ENCODE data around the gene NFIA. TPM values are rescaled to one million over a fixed set of nuclear protein-coding genes. Genes with fewer than 3 reads are reported as not detected.

NFIA gene
- total and polyA plus RNA-seq, 2 of the 13 experiments (the other 11 are each of a cell fraction or from before 2014, with no cell fraction given): 14.7 to 28.5 TPM

GRCh38 chr1:61423643-61424042, 341.3 kb downstream of the NFIA start (continued):
- TF ChIP-seq, protein P1, sequence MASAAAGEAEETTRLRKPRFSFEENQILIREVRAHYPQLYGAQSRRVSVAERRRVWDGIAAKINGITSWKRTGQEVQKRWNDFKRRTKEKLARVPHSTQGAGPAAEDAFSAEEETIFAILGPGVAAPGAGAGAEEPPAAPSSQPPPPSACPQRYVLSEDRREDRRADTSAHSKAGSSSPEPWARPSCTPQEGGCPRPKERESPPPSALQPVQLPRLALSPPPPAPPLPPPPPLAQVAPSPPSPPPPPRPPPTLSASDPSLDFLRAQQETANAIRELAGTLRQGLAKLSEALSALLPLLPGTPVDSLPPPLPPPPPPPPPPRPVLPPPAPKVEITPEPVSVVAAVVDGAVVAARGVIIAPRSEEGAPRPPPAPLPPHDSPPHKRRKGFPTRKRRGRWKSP (CRISPR knock-in tag; IDR thresholded peaks at IDR 0.05): no peak
- no peak for TF ChIP-seq GPN1 (CRISPR knock-in tag; IDR thresholded peaks at IDR 0.05; ENCODE audit: borderline replicate concordance)
- TF ChIP-seq ZNF790 (CRISPR knock-in tag; IDR thresholded peaks at IDR 0.05; ENCODE audit: borderline replicate concordance): no peak
- TF ChIP-seq ZNF891 (CRISPR knock-in tag; IDR thresholded peaks at IDR 0.05): no peak
- no peak for TF ChIP-seq TP53 (CRISPR knock-in tag; conservative IDR thresholded peaks at IDR 0.05)
- no peak for TF ChIP-seq FIP1L1 (IDR thresholded peaks at IDR 0.05; ENCODE audit: borderline replicate concordance, insufficient read depth, low read depth, low read length)

GRCh38 chr1:61424382-61424781, 342.0 kb downstream of the NFIA start:
- ChIA-PET POLR2A (interaction anchor here (0.6 kb wide), 1 partner anchor 35 kb away, joined by 3 read pairs; no protein-coding TSS in a partner anchor), CTCF (ENCODE audit: low intra/inter-chr PET ratio, low total read pairs) (no interaction called here)
- ATAC-seq (no peak), DNase-seq (ENCODE audit: low spot score) (no peak), FAIRE-seq (no peak)
- H3K27ac ChIP-seq (ENCODE audit: extremely low read length, insufficient read depth, low read length): no peak overlapping the region
- intact Hi-C loops (cut with micrococcal nuclease; ENCODE audit: unreplicated experiment) (no loop called here), in situ Hi-C loops (cut with HindIII; ENCODE audit: extremely low pct_ligation_motif_present, low pct_unique_long_range_greater_than_20kb) (no loop called here)
- H3K27me3 ChIP-seq (ENCODE audit: control insufficient read depth in 1 of 2, insufficient read depth in 2 of 2, low read length in 2 of 2): no peaks in the 10 kb centered on the region
- no peaks in the 10 kb centered on the region for H3K79me2 ChIP-seq (ENCODE audit: insufficient read depth, low read length)
- peaks cover 10 to 63% of the 10 kb centered on the region in 2 experiments for H3K36me3 ChIP-seq (replicated peaks in 1 of 2; ENCODE audit: control insufficient read depth in 1 of 2, insufficient read depth in 2 of 2, low read length in 2 of 2)
- no peaks in the 10 kb centered on the region for H3K9me3 ChIP-seq (ENCODE audit: low read length)
- no peaks in the 10 kb centered on the region for H4K20me1 ChIP-seq (ENCODE audit: insufficient read depth, low read length)
- no peak overlapping the region for H3K9ac ChIP-seq (ENCODE audit: insufficient read depth, low read depth, low read length)
- no peak overlapping the region for H3K4me2 ChIP-seq (ENCODE audit: low read depth, low read length)
- no peaks in the 10 kb centered on the region for H3K4me1 ChIP-seq (ENCODE audit: insufficient read depth, low read length)
- no peak overlapping the region for H3K4me3 ChIP-seq (replicated peaks in 1 of 3; ENCODE audit: insufficient read depth in 1 of 3, low read depth in 2 of 3, low read length in 3 of 3)
- no TSS peak for BruUV-seq (replicated peaks)
- no peak overlapping the region for H2AFZ ChIP-seq (ENCODE audit: low read length)
- 94% methylated on average over 3 of the region's 3 CpGs for WGBS (ENCODE audit: low lambda C conversion rate)
- TF ChIP-seq PAF1 (CRISPR knock-in tag; IDR thresholded peaks at IDR 0.05): no peak
- TF ChIP-seq ZNF318 (CRISPR knock-in tag; IDR thresholded peaks at IDR 0.05): no peak
- TF ChIP-seq PTBP1 (IDR thresholded peaks at IDR 0.05; ENCODE audit: low read depth, low read length, poor library complexity, severe bottlenecking): no peak
- TF ChIP-seq, protein P2, sequence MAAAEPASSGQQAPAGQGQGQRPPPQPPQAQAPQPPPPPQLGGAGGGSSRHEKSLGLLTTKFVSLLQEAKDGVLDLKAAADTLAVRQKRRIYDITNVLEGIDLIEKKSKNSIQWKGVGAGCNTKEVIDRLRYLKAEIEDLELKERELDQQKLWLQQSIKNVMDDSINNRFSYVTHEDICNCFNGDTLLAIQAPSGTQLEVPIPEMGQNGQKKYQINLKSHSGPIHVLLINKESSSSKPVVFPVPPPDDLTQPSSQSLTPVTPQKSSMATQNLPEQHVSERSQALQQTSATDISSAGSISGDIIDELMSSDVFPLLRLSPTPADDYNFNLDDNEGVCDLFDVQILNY (CRISPR knock-in tag; conservative IDR thresholded peaks at IDR 0.05): no peak
- TF ChIP-seq IKZF4 (CRISPR knock-in tag; IDR thresholded peaks at IDR 0.05; ENCODE audit: borderline replicate concordance, low read depth, not compliant biosample characterization): no peak
- TF ChIP-seq, protein P3, sequence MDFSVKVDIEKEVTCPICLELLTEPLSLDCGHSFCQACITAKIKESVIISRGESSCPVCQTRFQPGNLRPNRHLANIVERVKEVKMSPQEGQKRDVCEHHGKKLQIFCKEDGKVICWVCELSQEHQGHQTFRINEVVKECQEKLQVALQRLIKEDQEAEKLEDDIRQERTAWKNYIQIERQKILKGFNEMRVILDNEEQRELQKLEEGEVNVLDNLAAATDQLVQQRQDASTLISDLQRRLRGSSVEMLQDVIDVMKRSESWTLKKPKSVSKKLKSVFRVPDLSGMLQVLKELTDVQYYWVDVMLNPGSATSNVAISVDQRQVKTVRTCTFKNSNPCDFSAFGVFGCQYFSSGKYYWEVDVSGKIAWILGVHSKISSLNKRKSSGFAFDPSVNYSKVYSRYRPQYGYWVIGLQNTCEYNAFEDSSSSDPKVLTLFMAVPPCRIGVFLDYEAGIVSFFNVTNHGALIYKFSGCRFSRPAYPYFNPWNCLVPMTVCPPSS (IDR thresholded peaks at IDR 0.05): no peak
